ENCODE results near the gene LEPR.
A peak's percentile ranks its signal among the peaks of the same experiment; 100 is the strongest.
"Not testable (repeated sequence)": the region's sequence is repeated elsewhere in the genome, so short reads cannot be mapped to it uniquely, and the experiment has no call there.

LEPR gene

DNA sequence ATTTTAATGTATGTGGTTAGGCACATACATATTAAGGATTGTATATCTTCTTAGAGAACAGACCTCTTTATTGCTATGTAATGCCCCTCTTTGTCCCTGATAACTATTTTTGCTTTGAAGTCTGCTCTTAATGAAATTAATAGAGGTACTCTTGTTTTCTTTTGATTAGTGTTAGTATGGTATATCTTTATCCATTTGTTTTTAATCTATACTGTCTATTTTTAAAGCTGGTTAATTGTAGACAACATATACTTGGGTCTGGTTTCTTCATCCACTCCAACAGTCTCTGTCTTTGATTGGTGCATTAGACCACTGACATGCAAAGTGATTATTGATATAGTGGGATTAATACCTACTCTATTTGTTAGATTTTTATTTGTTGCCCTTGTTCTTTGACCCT is 36.0 kb downstream of the LEPR start:
- Histone ChIP-seq H3K27me3 (replicated peaks; ENCODE audit: control insufficient read depth, insufficient read depth, low read length) (no peaks in the 10 kb centered on the region), H3K36me3 (ENCODE audit: control insufficient read depth, insufficient read depth, low read length) (no peaks in the 10 kb centered on the region), H3K4me3 (replicated peaks; ENCODE audit: low read depth, low read length) (no peak overlapping the region)
- no peak for DNase-seq (ENCODE audit: extremely low read depth, insufficient read length)
- TF ChIP-seq, protein P1, sequence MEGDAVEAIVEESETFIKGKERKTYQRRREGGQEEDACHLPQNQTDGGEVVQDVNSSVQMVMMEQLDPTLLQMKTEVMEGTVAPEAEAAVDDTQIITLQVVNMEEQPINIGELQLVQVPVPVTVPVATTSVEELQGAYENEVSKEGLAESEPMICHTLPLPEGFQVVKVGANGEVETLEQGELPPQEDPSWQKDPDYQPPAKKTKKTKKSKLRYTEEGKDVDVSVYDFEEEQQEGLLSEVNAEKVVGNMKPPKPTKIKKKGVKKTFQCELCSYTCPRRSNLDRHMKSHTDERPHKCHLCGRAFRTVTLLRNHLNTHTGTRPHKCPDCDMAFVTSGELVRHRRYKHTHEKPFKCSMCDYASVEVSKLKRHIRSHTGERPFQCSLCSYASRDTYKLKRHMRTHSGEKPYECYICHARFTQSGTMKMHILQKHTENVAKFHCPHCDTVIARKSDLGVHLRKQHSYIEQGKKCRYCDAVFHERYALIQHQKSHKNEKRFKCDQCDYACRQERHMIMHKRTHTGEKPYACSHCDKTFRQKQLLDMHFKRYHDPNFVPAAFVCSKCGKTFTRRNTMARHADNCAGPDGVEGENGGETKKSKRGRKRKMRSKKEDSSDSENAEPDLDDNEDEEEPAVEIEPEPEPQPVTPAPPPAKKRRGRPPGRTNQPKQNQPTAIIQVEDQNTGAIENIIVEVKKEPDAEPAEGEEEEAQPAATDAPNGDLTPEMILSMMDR (IDR thresholded peaks at IDR 0.05; ENCODE audit: insufficient read depth, low read length, poor library complexity, severe bottlenecking): no peak

DNA sequence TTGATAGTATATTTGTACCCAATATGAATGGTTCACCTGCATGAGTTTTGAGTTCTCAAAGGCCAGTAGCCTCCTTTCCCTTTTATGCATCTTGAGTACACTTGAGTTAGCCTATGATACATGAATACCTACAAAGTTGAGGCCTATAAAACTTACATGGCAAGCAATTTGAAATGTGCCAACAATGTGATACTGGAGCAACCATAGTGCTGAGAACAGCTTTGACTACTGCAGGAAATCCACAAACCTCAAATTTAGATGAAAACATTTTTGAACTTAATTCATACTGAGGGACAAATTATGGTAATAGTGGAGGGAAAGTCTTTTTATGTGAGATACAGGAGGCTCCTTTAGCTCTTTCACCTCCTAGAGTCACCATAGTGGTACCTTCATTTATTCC is 37.4 kb downstream of the LEPR start:
- no peak overlapping the region for H3K4me3 ChIP-seq (replicated peaks; ENCODE audit: low read depth, low read length)

DNA sequence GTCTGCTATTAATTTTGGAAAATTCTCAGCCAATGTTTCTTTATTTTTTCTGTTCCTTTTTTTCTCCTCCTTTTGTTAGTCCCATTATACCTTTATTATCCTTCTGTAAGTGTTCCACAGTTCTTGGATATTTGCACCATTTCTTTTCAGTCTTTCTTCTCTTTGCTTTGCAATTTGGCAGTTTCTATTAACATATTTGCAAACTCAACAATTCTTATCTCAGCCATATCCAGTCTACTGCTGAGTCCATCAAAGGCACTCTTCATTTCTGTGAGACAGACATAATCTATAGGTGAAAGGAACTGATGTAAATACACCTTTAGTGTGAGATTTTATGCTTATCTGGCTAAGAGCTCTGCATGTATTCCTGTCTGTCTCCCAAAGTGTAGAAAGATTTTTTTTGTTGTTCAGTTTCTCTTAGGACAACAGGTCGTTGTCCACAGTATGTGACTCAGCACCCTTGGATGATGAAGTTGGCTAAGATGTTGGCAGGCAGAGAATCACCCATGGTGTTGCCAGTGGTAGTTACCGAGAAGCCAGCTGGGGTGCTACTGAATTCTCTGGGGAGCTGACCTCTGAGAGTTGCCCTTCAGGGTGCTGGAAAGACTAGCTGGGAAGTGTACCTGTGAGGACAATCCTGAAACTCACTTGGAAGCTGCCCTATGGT is 38.4 kb downstream of the LEPR start:
- no peak for DNase-seq (ENCODE audit: extremely low read depth, insufficient read length)
- TF ChIP-seq, protein P1 (IDR thresholded peaks at IDR 0.05; ENCODE audit: insufficient read depth, low read length, poor library complexity, severe bottlenecking): no peak
- Histone ChIP-seq H3K4me3 (replicated peaks; ENCODE audit: low read depth, low read length) (no peak overlapping the region), H3K36me3 (ENCODE audit: control insufficient read depth, insufficient read depth, low read length) (no peaks in the 10 kb centered on the region), H3K27me3 (replicated peaks; ENCODE audit: control insufficient read depth, insufficient read depth, low read length) (no peaks in the 10 kb centered on the region)

More for the DNA sequence above, 37.4 kb downstream of the LEPR start:
- no peaks in the 10 kb centered on the region for H3K27me3 ChIP-seq (replicated peaks; ENCODE audit: control insufficient read depth, insufficient read depth, low read length)
- TF ChIP-seq, protein P1 (IDR thresholded peaks at IDR 0.05; ENCODE audit: insufficient read depth, low read length, poor library complexity, severe bottlenecking): no peak
- no peak for DNase-seq (ENCODE audit: extremely low read depth, insufficient read length)
- H3K36me3 ChIP-seq (ENCODE audit: control insufficient read depth, insufficient read depth, low read length): no peaks in the 10 kb centered on the region

DNA sequence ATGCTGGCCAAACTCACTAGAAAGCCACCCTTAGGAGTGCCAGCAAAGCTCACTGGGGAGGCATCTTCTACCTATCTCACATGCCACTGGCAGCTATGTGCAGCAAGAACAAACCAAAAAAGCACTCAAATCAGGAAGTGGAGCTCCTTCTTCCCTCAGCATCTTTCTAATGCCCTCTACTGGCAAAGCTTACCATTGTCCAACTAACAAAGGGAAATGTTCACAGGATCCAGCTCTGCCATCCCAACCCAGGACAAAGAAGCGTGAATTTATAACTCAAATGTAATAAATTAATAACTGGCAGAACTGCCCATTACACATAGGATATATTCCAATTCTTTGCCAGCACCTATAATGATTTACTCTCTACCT is 38.9 kb downstream of the LEPR start:
- H3K36me3 ChIP-seq (ENCODE audit: control insufficient read depth, insufficient read depth, low read length): no peaks in the 10 kb centered on the region
- no peaks in the 10 kb centered on the region for H3K27me3 ChIP-seq (replicated peaks; ENCODE audit: control insufficient read depth, insufficient read depth, low read length)
- TF ChIP-seq, protein P1 (IDR thresholded peaks at IDR 0.05; ENCODE audit: insufficient read depth, low read length, poor library complexity, severe bottlenecking): peak; percentile 72
- DNase-seq (ENCODE audit: extremely low read depth, insufficient read length): no peak
- no peak overlapping the region for H3K4me3 ChIP-seq (replicated peaks; ENCODE audit: low read depth, low read length)

- H3K36me3 ChIP-seq (ENCODE audit: control insufficient read depth, insufficient read depth, low read length); H3K27me3 ChIP-seq (replicated peaks; ENCODE audit: control insufficient read depth, insufficient read depth, low read length); H3K4me3 ChIP-seq (replicated peaks; ENCODE audit: low read depth, low read length); DNase-seq (ENCODE audit: extremely low read depth, insufficient read length): not testable (repeated sequence)
Observed at GRCh38 chr1:65465837-65466236, 45.4 kb downstream of the LEPR start.

DNA sequence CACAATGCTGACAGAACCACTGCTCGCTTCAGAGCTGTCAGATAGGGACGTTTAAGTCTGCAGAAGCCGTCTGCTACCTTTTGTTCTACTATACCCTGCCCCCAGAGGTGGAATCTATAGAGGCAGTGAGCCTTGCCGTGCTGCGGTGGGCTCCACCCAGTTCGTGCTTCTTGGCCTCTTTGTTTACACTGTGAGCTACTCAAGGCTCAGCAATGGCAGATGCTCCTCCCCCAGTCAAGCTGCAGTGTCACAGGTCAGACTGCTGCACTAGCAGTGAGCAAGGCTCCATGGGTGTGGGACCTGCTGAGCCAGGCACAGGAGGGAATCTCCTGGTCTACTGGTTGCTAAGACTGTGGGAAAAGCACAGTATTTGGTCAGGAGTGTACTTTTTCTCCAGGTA is 47.1 kb downstream of the LEPR start:
- no peak overlapping the region for H3K4me3 ChIP-seq (replicated peaks; ENCODE audit: low read depth, low read length)
- H3K27me3 ChIP-seq (replicated peaks; ENCODE audit: control insufficient read depth, insufficient read depth, low read length): no peaks in the 10 kb centered on the region
- no peak for DNase-seq (ENCODE audit: extremely low read depth, insufficient read length)
- no peaks in the 10 kb centered on the region for H3K36me3 ChIP-seq (ENCODE audit: control insufficient read depth, insufficient read depth, low read length)
- TF ChIP-seq, protein P1 (IDR thresholded peaks at IDR 0.05; ENCODE audit: insufficient read depth, low read length, poor library complexity, severe bottlenecking): no peak
